Cardiac septum (tissue), 1 donor: Measurements from ENCODE around the gene OR6J1. TPM values are rescaled to one million over a fixed set of nuclear protein-coding genes. Genes with fewer than 3 reads are reported as not detected.
"Not testable (repeated sequence)": the region's sequence is repeated elsewhere in the genome, so short reads cannot be mapped to it uniquely, and the experiment has no call there.

ENCODE experiments used
- DNase-seq: peaks from one replicate; pipeline ENCODE4 v3.0.0-alpha.2; 2020; ENCODE audit warnings: low spot score
- intact Hi-C: fragments of 100-400 bp; cut with DNase I; formaldehyde crosslinking; loops from one replicate; pipeline ENCODE4 v1.14.0; 2022
- total RNA-seq: library from RNA; stranded (reverse); fragmentation: NEBNext Ultra II Directional; extraction: Animal tissue kit (Norgen Biotek cat#: 25700); gene quantifications from one replicate; pipeline ENCODE4 v1.2.1, GENCODE V29; 2021
- donor health status: DM: no; HTN: no; CAD: no.

The OR6J1 gene
- total RNA-seq, 1 donor from 2014 or later, result not detected

DNA sequence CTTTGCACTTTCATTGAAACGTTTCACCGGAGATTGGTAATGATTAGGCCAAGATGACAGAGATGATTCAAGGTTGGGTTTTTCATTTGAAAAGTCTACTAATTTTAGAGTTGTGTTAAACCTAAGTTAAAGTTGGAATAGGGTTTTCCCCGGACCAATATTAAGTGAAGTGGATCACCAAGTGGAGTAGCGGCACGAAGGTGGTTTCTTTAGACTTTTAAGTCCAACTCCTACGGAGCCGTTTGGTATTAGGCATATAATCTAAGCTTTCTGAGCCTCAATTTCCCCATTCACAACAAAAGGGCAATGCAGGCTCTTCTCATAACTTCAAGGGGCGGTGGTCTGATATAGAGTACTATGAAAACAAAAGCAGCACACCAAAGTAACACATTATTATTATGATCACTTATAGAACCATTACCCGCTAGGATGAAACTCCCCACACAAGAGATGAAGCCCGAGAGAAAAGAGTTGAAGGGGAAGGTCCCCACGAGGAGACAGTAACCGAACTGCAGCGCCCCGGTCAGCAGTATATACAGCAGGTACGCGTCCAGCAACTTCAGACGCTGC, 55.5 kb downstream of the OR6J1 start:
- intact Hi-C loops, result loop anchor here (5.0 kb wide), 1 partner anchor 179 kb away; the partner anchor contains the start of gene OXA1L
- DNase-seq, result no peak

DNA sequence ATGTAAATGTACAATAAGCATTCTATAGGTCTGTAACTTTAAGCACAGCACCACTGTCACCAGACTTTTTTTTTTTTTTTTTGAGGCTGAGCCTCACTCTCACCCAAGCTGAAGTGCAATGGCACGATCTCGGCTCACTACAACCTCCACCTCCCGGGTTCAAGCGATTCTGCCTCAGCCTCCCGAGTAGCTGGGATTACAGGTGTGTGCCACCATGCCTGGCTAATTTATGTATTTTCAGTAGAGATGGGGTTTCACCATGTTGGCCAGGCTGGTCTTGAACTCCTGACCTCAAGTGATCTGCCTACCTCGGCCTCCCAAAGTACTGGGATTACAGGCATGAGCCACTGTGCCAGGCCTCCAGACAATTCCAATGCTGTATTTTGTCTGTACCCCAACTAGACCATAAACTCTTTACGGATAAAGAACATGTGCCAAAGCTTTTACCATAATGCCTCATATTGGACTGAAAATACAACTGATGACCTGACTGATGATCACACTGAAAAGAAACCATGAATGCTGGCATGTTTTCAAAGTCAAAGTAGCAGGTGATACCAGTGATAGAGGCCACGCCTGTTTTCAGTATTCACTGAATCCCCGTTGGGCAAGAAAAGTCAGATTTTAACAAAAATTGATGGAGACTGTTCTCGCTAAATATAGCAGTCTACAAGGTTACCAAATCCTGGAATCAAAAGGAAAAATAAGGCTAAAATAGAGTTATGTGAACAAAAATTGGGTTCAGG, 56.3 kb downstream of the OR6J1 start:
- intact Hi-C loops, result loop anchor here (5.0 kb wide), 1 partner anchor 179 kb away; the partner anchor contains the start of gene OXA1L
- DNase-seq, result not testable (repeated sequence)

DNA sequence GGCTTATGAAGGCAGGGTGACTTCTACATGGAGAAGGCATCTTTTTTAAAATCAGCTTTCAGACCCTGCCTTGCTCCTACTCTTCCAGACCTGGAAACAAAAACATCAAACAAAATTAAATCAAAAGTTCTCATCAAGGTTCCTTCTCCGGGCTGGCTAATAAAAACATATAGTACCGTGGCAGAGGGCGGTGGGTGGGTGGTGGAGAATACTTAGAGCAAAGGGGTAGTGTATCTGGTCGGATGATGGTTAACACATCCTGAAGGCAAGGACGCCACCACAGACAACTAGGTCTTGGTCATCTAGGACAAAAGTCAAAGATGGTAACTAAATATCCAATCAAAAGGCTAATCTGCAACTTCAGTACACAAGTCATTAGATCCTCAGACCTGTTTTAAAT, 56.9 kb downstream of the OR6J1 start:
- DNase-seq, result no peak
- intact Hi-C loops, result loop anchor here (5.0 kb wide), 1 partner anchor 180 kb away; the partner anchor contains the start of gene OXA1L

DNA sequence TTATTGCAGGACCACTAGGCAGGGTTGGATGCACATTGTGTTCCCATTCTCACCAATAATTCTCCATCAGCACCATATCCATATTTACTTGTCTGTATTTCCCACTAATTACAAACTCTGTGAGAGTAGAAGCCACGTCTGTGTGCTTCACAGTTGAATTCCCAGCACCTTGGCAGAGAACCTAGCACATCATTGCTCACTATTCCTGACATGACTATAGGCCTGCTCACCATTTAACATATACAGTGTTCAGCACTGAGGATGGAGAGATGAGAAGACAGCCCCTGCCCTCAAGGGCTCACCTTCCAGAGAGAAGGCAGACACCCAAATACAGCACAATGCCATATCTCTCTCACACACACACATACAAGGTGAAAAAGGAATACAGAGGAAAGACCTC, 60.2 kb downstream of the OR6J1 start:
- intact Hi-C loops, result no loop called here
- DNase-seq, result no peak

Other genes starting within 250 kb of the OR6J1 start
- gene DAD1, start 55.1 kb downstream of the OR6J1 start, total RNA-seq, result 134 TPM
- 18.6 TPM for gene ABHD4, start 46.1 kb downstream of the OR6J1 start, total RNA-seq
- gene OXA1L, start 122.3 kb upstream of the OR6J1 start, total RNA-seq, result 111 TPM
- 2.3 TPM for gene SLC7A7, start 171.1 kb upstream of the OR6J1 start, total RNA-seq
- gene MRPL52, start 185.5 kb upstream of the OR6J1 start, total RNA-seq, result 96.7 TPM
- gene MMP14, start 192.2 kb upstream of the OR6J1 start, total RNA-seq, result 26.1 TPM
- 71.0 TPM for gene LRP10, start 227.4 kb upstream of the OR6J1 start, total RNA-seq
- gene REM2, start 238.9 kb upstream of the OR6J1 start, total RNA-seq, result 0.19 TPM